ENCODE data around the gene NUCB1.

DNA sequence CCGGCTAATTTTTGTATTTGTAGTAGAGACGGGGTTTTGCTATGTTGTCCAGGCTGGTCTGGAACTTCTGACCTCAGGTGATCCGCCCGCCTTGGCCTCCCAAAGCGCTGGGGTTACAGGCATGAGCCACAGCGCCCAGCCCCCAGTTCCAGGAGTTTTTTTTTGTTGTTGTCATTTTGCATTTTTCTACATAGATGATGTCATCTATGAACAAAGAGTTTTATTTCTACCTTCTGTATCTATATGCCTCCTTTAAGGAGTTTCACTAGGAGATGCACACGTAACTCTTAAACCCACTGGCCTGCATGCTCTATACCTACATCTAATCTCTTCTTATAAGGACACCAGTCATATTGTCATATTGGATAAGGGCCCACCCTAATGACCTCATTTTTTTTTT is 38.1 kb downstream of the NUCB1 start:
- no peak for TF ChIP-seq EZH2phosphoT487 (conservative IDR thresholded peaks at IDR 0.05; ENCODE audit: low read length)
- TF ChIP-seq, protein P1, sequence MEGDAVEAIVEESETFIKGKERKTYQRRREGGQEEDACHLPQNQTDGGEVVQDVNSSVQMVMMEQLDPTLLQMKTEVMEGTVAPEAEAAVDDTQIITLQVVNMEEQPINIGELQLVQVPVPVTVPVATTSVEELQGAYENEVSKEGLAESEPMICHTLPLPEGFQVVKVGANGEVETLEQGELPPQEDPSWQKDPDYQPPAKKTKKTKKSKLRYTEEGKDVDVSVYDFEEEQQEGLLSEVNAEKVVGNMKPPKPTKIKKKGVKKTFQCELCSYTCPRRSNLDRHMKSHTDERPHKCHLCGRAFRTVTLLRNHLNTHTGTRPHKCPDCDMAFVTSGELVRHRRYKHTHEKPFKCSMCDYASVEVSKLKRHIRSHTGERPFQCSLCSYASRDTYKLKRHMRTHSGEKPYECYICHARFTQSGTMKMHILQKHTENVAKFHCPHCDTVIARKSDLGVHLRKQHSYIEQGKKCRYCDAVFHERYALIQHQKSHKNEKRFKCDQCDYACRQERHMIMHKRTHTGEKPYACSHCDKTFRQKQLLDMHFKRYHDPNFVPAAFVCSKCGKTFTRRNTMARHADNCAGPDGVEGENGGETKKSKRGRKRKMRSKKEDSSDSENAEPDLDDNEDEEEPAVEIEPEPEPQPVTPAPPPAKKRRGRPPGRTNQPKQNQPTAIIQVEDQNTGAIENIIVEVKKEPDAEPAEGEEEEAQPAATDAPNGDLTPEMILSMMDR (IDR thresholded peaks at IDR 0.05; ENCODE audit: insufficient read depth, low read length, poor library complexity, severe bottlenecking) = no peak
